ENCODE data around the gene THAP4. TPM values are rescaled to one million over a fixed set of nuclear protein-coding genes. Genes with fewer than 3 reads are reported as not detected.

Gene THAP4
- total and polyA plus RNA-seq, 2 of the 13 experiments (the other 11 are each of a cell fraction or from before 2014, with no cell fraction given): 59.7 to 75.7 TPM

- TF ChIP-seq ZNF570 (CRISPR knock-in tag; IDR thresholded peaks at IDR 0.05; ENCODE audit: borderline replicate concordance) (no peak), ZSCAN30 (CRISPR knock-in tag; IDR thresholded peaks at IDR 0.05) (no peak), HNF4G (IDR thresholded peaks at IDR 0.05; ENCODE audit: borderline replicate concordance, low read depth, low read length) (no peak), HNF4G (CRISPR knock-in tag; IDR thresholded peaks at IDR 0.05; ENCODE audit: borderline replicate concordance, low read depth) (no peak), ZNF639 (CRISPR knock-in tag; conservative IDR thresholded peaks at IDR 0.05) (no peak), ZMYM3 (CRISPR knock-in tag; IDR thresholded peaks at IDR 0.05) (no peak), SUZ12 (IDR thresholded peaks at IDR 0.05; ENCODE audit: low read depth, low read length) (no peak), CHD4 (IDR thresholded peaks at IDR 0.05; ENCODE audit: borderline replicate concordance, low read length) (no peak), MED1 (CRISPR knock-in tag; IDR thresholded peaks at IDR 0.05) (no peak), ZNF878 (CRISPR knock-in tag; IDR thresholded peaks at IDR 0.05) (no peak), ZNF790 (CRISPR knock-in tag; IDR thresholded peaks at IDR 0.05; ENCODE audit: borderline replicate concordance) (no peak), MYPOP (CRISPR knock-in tag; IDR thresholded peaks at IDR 0.05) (no peak), IRX3 (CRISPR knock-in tag; IDR thresholded peaks at IDR 0.05; ENCODE audit: borderline replicate concordance, low read depth) (no peak)
- in situ Hi-C loops (cut with HindIII; ENCODE audit: extremely low pct_ligation_motif_present, low pct_unique_long_range_greater_than_20kb): no loop called here
- ATAC-seq (no peak), FAIRE-seq (no peak), DNase-seq (ENCODE audit: low spot score) (no peak)
- Histone ChIP-seq H3K9ac (ENCODE audit: insufficient read depth, low read depth, low read length) (no peak overlapping the region), H3K79me2 (ENCODE audit: insufficient read depth, low read length) (no peaks in the 10 kb centered on the region), H3K9me3 (ENCODE audit: low read length) (no peaks in the 10 kb centered on the region), H3K4me1 (ENCODE audit: insufficient read depth, low read length) (no peaks in the 10 kb centered on the region), H2AFZ (ENCODE audit: low read length) (no peak overlapping the region), H3K27ac (ENCODE audit: extremely low read length, insufficient read depth, low read length) (no peak overlapping the region), H3K4me2 (ENCODE audit: low read depth, low read length) (no peak overlapping the region), H3K4me3 (replicated peaks in 1 of 3; ENCODE audit: insufficient read depth in 1 of 3, low read depth in 2 of 3, low read length in 3 of 3) (no peak overlapping the region), H4K20me1 (ENCODE audit: insufficient read depth, low read length) (no peaks in the 10 kb centered on the region), H3K27me3 (ENCODE audit: control insufficient read depth in 1 of 2, insufficient read depth in 2 of 2, low read length in 2 of 2) (no peaks in the 10 kb centered on the region), H3K36me3 (replicated peaks in 1 of 2; ENCODE audit: control insufficient read depth in 1 of 2, insufficient read depth in 2 of 2, low read length in 2 of 2) (peaks cover 30 to 56% of the 10 kb centered on the region in 2 experiments; a peak in 4 of 5 replicates)
- intact Hi-C loops (cut with micrococcal nuclease; ENCODE audit: unreplicated experiment): no loop called here
- 96% methylated on average over 16 of the region's 16 CpGs for WGBS (ENCODE audit: low lambda C conversion rate)
- ChIA-PET CTCF (ENCODE audit: low intra/inter-chr PET ratio, low total read pairs) (no interaction called here), POLR2A (no interaction called here)
- no TSS peak for BruUV-seq (replicated peaks)
Measured at GRCh38 chr2:241593271-241593670, 43.7 kb downstream of the THAP4 start.
